Natural killer cell (primary cell): ENCODE measurements around the gene MYLK3. TPM values are rescaled to one million over a fixed set of nuclear protein-coding genes. Genes with fewer than 3 reads are reported as not detected.
A peak's percentile ranks its signal among the peaks of the same experiment; 100 is the strongest.

Source experiments
- ATAC-seq, 3 donors: fragments of 150-1000 bp in 2 of 3; fragments of 200-7000 bp in 1 of 3; cut with Tn5 transposase; 1 replicate in 1 of 3; 2 replicates in 2 of 3; pipeline ENCODE4 v1.10.0; 2021; ENCODE audit warnings: mild to moderate bottlenecking in 2 of 3, moderate library complexity in 2 of 3
- DNase-seq, 2 donors: peaks; one replicate each; pipeline versions ENCODE4 v3.0.0 to v3.0.0-alpha.2; 2013 to 2021; ENCODE audit warnings: mixed read lengths in 1 of 2
- H3K27ac ChIP-seq: one replicate; pipeline ENCODE4 v1.5.1; 2013; ENCODE audit warnings: mild to moderate bottlenecking, low read length
- H3K27me3 ChIP-seq: one replicate; pipeline ENCODE4 v1.6.1; 2013; ENCODE audit warnings: low read length; ENCODE audit not compliant: control insufficient read depth, insufficient read depth
- H3K36me3 ChIP-seq: one replicate; pipeline ENCODE4 v1.6.1; 2013; ENCODE audit warnings: low read length; ENCODE audit not compliant: control insufficient read depth, insufficient read depth
- H3K4me1 ChIP-seq: one replicate; pipeline ENCODE4 v1.6.1; 2013; ENCODE audit warnings: low read length; ENCODE audit not compliant: control insufficient read depth, insufficient read depth
- H3K4me3 ChIP-seq: one replicate; pipeline ENCODE4 v1.5.1; 2013; ENCODE audit warnings: low read length
- H3K9me3 ChIP-seq: one replicate; pipeline ENCODE4 v1.6.1; 2013; ENCODE audit warnings: low read length; ENCODE audit not compliant: control insufficient read depth, insufficient read depth
- H3K27ac Mint-ChIP-seq, 2 donors: one replicate each; pipeline ENCODE4 v1.8.0; 2022; ENCODE audit warnings: mild to moderate bottlenecking in 2 of 2, mixed read lengths in 2 of 2, moderate library complexity in 1 of 2
- H3K27me3 Mint-ChIP-seq, 2 donors: one replicate each; pipeline ENCODE4 v1.8.0; 2022; ENCODE audit warnings: low read depth in 2 of 2, mixed read lengths in 2 of 2
- H3K36me3 Mint-ChIP-seq: one replicate; pipeline ENCODE4 v1.8.0; 2022; ENCODE audit warnings: mixed read lengths
- H3K4me1 Mint-ChIP-seq, 2 donors: one replicate each; pipeline ENCODE4 v1.8.0; 2022; ENCODE audit warnings: mixed read lengths in 2 of 2
- H3K4me3 Mint-ChIP-seq: one replicate; pipeline ENCODE4 v1.8.0; 2022; ENCODE audit warnings: mild to moderate bottlenecking, moderate library complexity, mixed read lengths
- H3K9me3 Mint-ChIP-seq, 2 donors: one replicate each; pipeline ENCODE4 v1.8.0; 2022; ENCODE audit warnings: mixed read lengths in 2 of 2
- CTCF ChIP-seq: fragments of 200-600 bp; IDR thresholded peaks from one replicate; pipeline ENCODE4 v1.8.0; 2022; ENCODE audit warnings: antibody characterized with exemption
- WGBS: methylation state at CpG from one replicate; pipeline ENCODE4 v1.1.7; 2013; ENCODE audit warnings: missing lambda C conversion rate; ENCODE audit not compliant: insufficient coverage; 5-methylcytosine and 5-hydroxymethylcytosine counted together
- intact Hi-C: fragments of 100-400 bp; cut with micrococcal nuclease; formaldehyde crosslinking; loops from one replicate; pipeline ENCODE4 v1.14.2; 2022
- total RNA-seq, 4 donors: library from RNA; stranded (reverse); fragments of 120-200 nt in 1 of 4; gene quantifications; one replicate each; pipeline versions ENCODE4 v1.2.3 to v1.2.4, GENCODE V29; 2013 to 2022

Gene MYLK3
- total RNA-seq, 3 donors from 2014 or later (not counting 1 experiment from before 2014, with no cell fraction given): 0.42 to 0.73 TPM; not detected in 1

GRCh38 chr16:46793841-46794240, 45.7 kb upstream of the MYLK3 start:
- Histone ChIP-seq H3K27me3 (no peaks in the 10 kb centered on the region), H3K9me3 (peaks cover 4% of the 10 kb centered on the region), H3K36me3 (no peaks in the 10 kb centered on the region), H3K4me3 (no peak overlapping the region), H3K4me1 (peaks cover 6% of the 10 kb centered on the region), H3K27ac (no peak overlapping the region)
- H3K36me3 Mint-ChIP-seq: peaks cover 15% of the 10 kb centered on the region
- intact Hi-C loops: no loop called here
- peaks cover 3 to 4% of the 10 kb centered on the region in 2 donors for H3K9me3 Mint-ChIP-seq
- peaks cover 12 to 18% of the 10 kb centered on the region in 2 donors for H3K4me1 Mint-ChIP-seq
- no peak for TF ChIP-seq CTCF
- WGBS: 100% methylated on average over 1 of the region's 1 CpG
- DNase-seq (no peak), ATAC-seq (no peak)
- no peaks in the 10 kb centered on the region for H3K27me3 Mint-ChIP-seq
- no peak overlapping the region for H3K27ac Mint-ChIP-seq
- H3K4me3 Mint-ChIP-seq: no peak overlapping the region

GRCh38 chr16:46790599-46791270, 42.6 kb upstream of the MYLK3 start:
- peaks cover 13% of the 10 kb centered on the region for H3K36me3 Mint-ChIP-seq
- peak overlapping the region in 1 of 2 donors; percentile 75 for H3K27ac Mint-ChIP-seq
- no peak overlapping the region for H3K27ac ChIP-seq
- H3K9me3 ChIP-seq: peaks cover 1% of the 10 kb centered on the region
- WGBS: 90% methylated on average over 6 of the region's 8 CpGs
- DNase-seq (no peak), ATAC-seq (no peak)
- H3K9me3 Mint-ChIP-seq: peaks cover 0 to 8% of the 10 kb centered on the region in 2 donors
- H3K4me3 ChIP-seq: no peak overlapping the region
- H3K4me3 Mint-ChIP-seq: peak overlapping the region; percentile 81
- peaks cover 9% of the 10 kb centered on the region for H3K4me1 ChIP-seq
- no peaks in the 10 kb centered on the region for H3K36me3 ChIP-seq
- no peak for TF ChIP-seq CTCF
- intact Hi-C loops: loop anchor here (1.0 kb wide), 1 partner anchor 41 kb away; the partner anchor contains the start of gene C16orf87
- no peaks in the 10 kb centered on the region for H3K27me3 ChIP-seq
- peaks cover 12 to 18% of the 10 kb centered on the region in 2 donors for H3K4me1 Mint-ChIP-seq
- no peaks in the 10 kb centered on the region for H3K27me3 Mint-ChIP-seq

- Histone ChIP-seq H3K27ac (no peak overlapping the region), H3K9me3 (no peaks in the 10 kb centered on the region), H3K27me3 (no peaks in the 10 kb centered on the region), H3K4me1 (peaks cover 9% of the 10 kb centered on the region), H3K36me3 (no peaks in the 10 kb centered on the region), H3K4me3 (peak overlapping the region; percentile 55)
- 7% methylated on average over 38 of the region's 43 CpGs for WGBS
- peak; percentile 98 to 99 (median 98) for ATAC-seq
- Mint-ChIP-seq H3K27ac (peak overlapping the region in 1 of 2 donors; percentile 75), H3K4me3 (peak overlapping the region; percentile 81), H3K9me3 (peaks cover 0 to 8% of the 10 kb centered on the region in 2 donors), H3K36me3 (peaks cover 10% of the 10 kb centered on the region), H3K4me1 (peaks cover 12 to 18% of the 10 kb centered on the region in 2 donors), H3K27me3 (no peaks in the 10 kb centered on the region)
- no peak for TF ChIP-seq CTCF
- peak; percentile 74 to 84 for DNase-seq
- intact Hi-C loops: loop anchor here (1.0 kb wide), 2 partner anchors 42 to 100 kb away; partner anchors contain the start of genes C16orf87, ORC6 and VPS35
Measured at GRCh38 chr16:46789499-46790414, 41.6 kb upstream of the MYLK3 start.
